ENCODE results near the gene TMPRSS9. TPM values are rescaled to one million over a fixed set of nuclear protein-coding genes. Genes with fewer than 3 reads are reported as not detected.

The TMPRSS9 gene
- polyA plus RNA-seq, 1 donor (not counting 4 experiments of a cell fraction or from before 2014, with no cell fraction given) = not detected

- H3K36me3 ChIP-seq (ENCODE audit: control insufficient read depth in 2 of 2, extremely low read depth in 1 of 2, insufficient read depth in 2 of 2, low read length in 2 of 2) = peaks cover 1 to 3% of the 10 kb centered on the region in 2 experiments
- no peaks in the 10 kb centered on the region for H3K9me3 ChIP-seq (ENCODE audit: control insufficient read depth, low read depth, low read length)
- H3K9me1 ChIP-seq (ENCODE audit: control insufficient read depth, extremely low read depth, insufficient read depth, low read length) = peaks cover 3% of the 10 kb centered on the region
- TF ChIP-seq EZH2 (IDR thresholded peaks at IDR 0.05; ENCODE audit: low read length) (no peak), CTCF (optimal IDR thresholded peaks at IDR 0.05 in 1 of 3, IDR thresholded peaks at IDR 0.05 in 1 of 3, conservative IDR thresholded peaks at IDR 0.05 in 1 of 3; ENCODE audit: extremely low read depth in 1 of 3, insufficient read depth in 2 of 3, low read length in 3 of 3) (no peak)
- peaks cover 5% of the 10 kb centered on the region for H4K20me1 ChIP-seq (ENCODE audit: control insufficient read depth, extremely low read depth, insufficient read depth, low read length)
- H3K27me3 ChIP-seq (ENCODE audit: control insufficient read depth, extremely low read depth, insufficient read depth, low read length) = no peaks in the 10 kb centered on the region
- no peak overlapping the region for H3K4me3 ChIP-seq (ENCODE audit: control insufficient read depth in 2 of 3, extremely low read depth in 1 of 3, insufficient read depth in 2 of 3, low read depth in 1 of 3, low read length in 3 of 3)
- no peaks in the 10 kb centered on the region for H3K4me1 ChIP-seq (ENCODE audit: control insufficient read depth, extremely low read depth, insufficient read depth, low read length)
- FAIRE-seq (no peak), DNase-seq (ENCODE audit: low read depth, low spot score) (no peak)
- H3K4me2 ChIP-seq (ENCODE audit: control insufficient read depth, extremely low read depth, insufficient read depth, low read depth, low read length) = no peak overlapping the region
- no peak overlapping the region for H2AFZ ChIP-seq (ENCODE audit: control insufficient read depth, low read length)
- dilution Hi-C loops (cut with MboI; ENCODE audit: extremely low pct_ligation_motif_present, low sequenced_read_pairs) = no loop called here
- H3K27ac ChIP-seq (ENCODE audit: control insufficient read depth, insufficient read depth, low read length) = no peak overlapping the region
- peaks cover 13% of the 10 kb centered on the region for H3K79me2 ChIP-seq (ENCODE audit: control insufficient read depth, insufficient read depth, low read length)
- H3K9ac ChIP-seq (ENCODE audit: control insufficient read depth, extremely low read depth, insufficient read depth, low read length) = no peak overlapping the region
These were observed 21.1 kb upstream of the TMPRSS9 start for GRCh38 chr19:2338751-2339643.

GRCh38 chr19:2339644-2340310, 20.3 kb upstream of the TMPRSS9 start:
- Histone ChIP-seq H3K27me3 (ENCODE audit: control insufficient read depth, extremely low read depth, insufficient read depth, low read length) (no peaks in the 10 kb centered on the region), H3K9me1 (ENCODE audit: control insufficient read depth, extremely low read depth, insufficient read depth, low read length) (peaks cover 3% of the 10 kb centered on the region), H4K20me1 (ENCODE audit: control insufficient read depth, extremely low read depth, insufficient read depth, low read length) (peaks cover 5% of the 10 kb centered on the region), H3K27ac (ENCODE audit: control insufficient read depth, insufficient read depth, low read length) (no peak overlapping the region), H3K4me2 (ENCODE audit: control insufficient read depth, extremely low read depth, insufficient read depth, low read depth, low read length) (no peak overlapping the region), H3K9me3 (ENCODE audit: control insufficient read depth, low read depth, low read length) (no peaks in the 10 kb centered on the region), H3K9ac (ENCODE audit: control insufficient read depth, extremely low read depth, insufficient read depth, low read length) (no peak overlapping the region), H3K79me2 (ENCODE audit: control insufficient read depth, insufficient read depth, low read length) (peaks cover 10% of the 10 kb centered on the region), H3K4me3 (ENCODE audit: control insufficient read depth in 2 of 3, extremely low read depth in 1 of 3, insufficient read depth in 2 of 3, low read depth in 1 of 3, low read length in 3 of 3) (no peak overlapping the region), H2AFZ (ENCODE audit: control insufficient read depth, low read length) (no peak overlapping the region), H3K36me3 (ENCODE audit: control insufficient read depth in 2 of 2, extremely low read depth in 1 of 2, insufficient read depth in 2 of 2, low read length in 2 of 2) (peaks cover 3 to 4% of the 10 kb centered on the region in 2 experiments), H3K4me1 (ENCODE audit: control insufficient read depth, extremely low read depth, insufficient read depth, low read length) (no peaks in the 10 kb centered on the region)
- dilution Hi-C loops (cut with MboI; ENCODE audit: extremely low pct_ligation_motif_present, low sequenced_read_pairs) = no loop called here
- DNase-seq (ENCODE audit: low read depth, low spot score) (no peak), FAIRE-seq (no peak)
- no peak for TF ChIP-seq CTCF (optimal IDR thresholded peaks at IDR 0.05 in 1 of 3, IDR thresholded peaks at IDR 0.05 in 1 of 3, conservative IDR thresholded peaks at IDR 0.05 in 1 of 3; ENCODE audit: extremely low read depth in 1 of 3, insufficient read depth in 2 of 3, low read length in 3 of 3)
- TF ChIP-seq EZH2 (IDR thresholded peaks at IDR 0.05; ENCODE audit: low read length) = no peak
